MG63 (cell line): ENCODE results near the gene GAB2. TPM values are rescaled to one million over a fixed set of nuclear protein-coding genes. Genes with fewer than 3 reads are reported as not detected.

Experiments
- DNase-seq: peaks from one replicate; pipeline ENCODE4 v3.0.0-alpha.2; 2020
- H3K27me3 ChIP-seq: fragments of 250-450 bp; sonication (Bioruptor Pico); 2 replicates; pipeline ENCODE4 v1.5.1; 2020; ENCODE audit warnings: mild to moderate bottlenecking, moderate library complexity
- H3K36me3 ChIP-seq: fragments of 250-450 bp; sonication (Bioruptor Pico); 2 replicates; pipeline ENCODE4 v1.5.1; 2020; ENCODE audit warnings: mild to moderate bottlenecking, moderate library complexity
- H3K4me3 ChIP-seq: fragments of 250-450 bp; sonication (Bioruptor Pico); 2 replicates; pipeline ENCODE4 v1.5.1; 2020; ENCODE audit warnings: mild to moderate bottlenecking, moderate library complexity
- H3K9me3 ChIP-seq: fragments of 250-450 bp; sonication (Bioruptor Pico); 2 replicates; pipeline ENCODE4 v1.5.1; 2020; ENCODE audit warnings: mild to moderate bottlenecking, moderate library complexity
- total RNA-seq: library from RNA; depleted of rRNA; stranded (reverse); fragments of >200 nt; shearing (Covaris generic); gene quantifications from 2 replicates; pipeline ENCODE4 v1.2.3, GENCODE V29; 2014; ENCODE audit warnings: low replicate concordance

GAB2 gene
- total RNA-seq, 1 experiment from 2014 or later: under 0.01 TPM

GRCh38 chr11:78432956-78433355 lies 15.3 kb upstream of the GAB2 start:
- no peak overlapping the region for H3K4me3 ChIP-seq
- H3K36me3 ChIP-seq: no peaks in the 10 kb centered on the region
- no peaks in the 10 kb centered on the region for H3K27me3 ChIP-seq
- DNase-seq: no peak
- H3K9me3 ChIP-seq: no peaks in the 10 kb centered on the region

DNA sequence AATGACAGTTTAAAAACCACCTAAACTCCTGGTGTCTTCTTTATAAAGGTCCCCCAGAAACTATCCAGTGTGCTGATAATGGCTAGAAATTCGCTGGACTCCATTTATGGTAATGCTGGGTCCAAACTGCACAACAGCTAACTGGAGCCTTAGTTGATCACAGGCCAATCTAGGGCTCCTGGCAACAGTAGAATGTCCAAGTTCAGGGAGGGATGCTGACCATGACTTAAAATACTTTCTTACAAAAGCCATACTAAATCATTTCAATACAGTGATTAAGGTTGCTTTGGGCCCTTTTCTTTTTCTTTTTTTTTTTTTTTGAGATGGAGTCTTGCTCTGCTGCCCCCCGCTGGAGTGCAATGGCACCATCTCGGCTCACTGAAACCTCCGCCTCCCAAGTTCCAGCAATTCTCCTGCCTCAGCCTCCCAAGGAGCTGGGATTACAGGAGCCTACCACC lies 14.5 kb upstream of the GAB2 start:
- no peaks in the 10 kb centered on the region for H3K36me3 ChIP-seq
- H3K27me3 ChIP-seq: no peaks in the 10 kb centered on the region
- H3K4me3 ChIP-seq: no peak overlapping the region
- no peaks in the 10 kb centered on the region for H3K9me3 ChIP-seq
- peak; percentile 9 for DNase-seq

DNA sequence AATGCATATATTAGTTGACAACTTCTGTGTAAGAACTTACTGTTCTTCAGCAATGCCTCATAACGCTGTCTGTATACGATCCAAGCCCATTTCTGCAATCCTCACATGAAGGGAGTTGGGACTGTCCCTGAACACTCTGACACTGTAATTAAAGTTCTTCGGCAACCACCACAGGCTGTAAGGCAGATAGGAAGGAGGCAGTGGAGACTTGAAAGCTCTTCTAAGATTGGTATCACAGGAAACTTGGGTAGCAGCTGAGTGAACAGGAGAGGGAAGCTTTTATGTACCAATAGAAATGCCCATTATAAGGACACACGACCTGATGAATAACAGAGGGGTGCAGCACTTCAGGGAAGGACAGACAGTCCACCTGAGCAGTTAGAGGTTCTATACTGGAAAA lies 12.0 kb upstream of the GAB2 start:
- no peak for DNase-seq
- Histone ChIP-seq H3K36me3 (no peaks in the 10 kb centered on the region), H3K4me3 (no peak overlapping the region), H3K9me3 (no peaks in the 10 kb centered on the region), H3K27me3 (no peaks in the 10 kb centered on the region)

GRCh38 chr11:78429209-78429608 lies 11.6 kb upstream of the GAB2 start:
- Histone ChIP-seq H3K36me3 (no peaks in the 10 kb centered on the region), H3K9me3 (no peaks in the 10 kb centered on the region), H3K27me3 (no peaks in the 10 kb centered on the region), H3K4me3 (no peak overlapping the region)
- no peak for DNase-seq

GRCh38 chr11:78428773-78429172 lies 11.2 kb upstream of the GAB2 start:
- H3K36me3 ChIP-seq: no peaks in the 10 kb centered on the region
- H3K4me3 ChIP-seq: no peak overlapping the region
- no peaks in the 10 kb centered on the region for H3K9me3 ChIP-seq
- H3K27me3 ChIP-seq: no peaks in the 10 kb centered on the region
- DNase-seq: no peak

- Histone ChIP-seq H3K27me3 (no peaks in the 10 kb centered on the region), H3K4me3 (no peak overlapping the region), H3K9me3 (no peaks in the 10 kb centered on the region), H3K36me3 (no peaks in the 10 kb centered on the region)
- DNase-seq: no peak
Measured at GRCh38 chr11:78428266-78428636, 10.6 kb upstream of the GAB2 start.

- Histone ChIP-seq H3K4me3 (no peak overlapping the region), H3K27me3 (no peaks in the 10 kb centered on the region)
- DNase-seq: no peak
Measured at GRCh38 chr11:78427615-78428265, 10.1 kb upstream of the GAB2 start.

DNA sequence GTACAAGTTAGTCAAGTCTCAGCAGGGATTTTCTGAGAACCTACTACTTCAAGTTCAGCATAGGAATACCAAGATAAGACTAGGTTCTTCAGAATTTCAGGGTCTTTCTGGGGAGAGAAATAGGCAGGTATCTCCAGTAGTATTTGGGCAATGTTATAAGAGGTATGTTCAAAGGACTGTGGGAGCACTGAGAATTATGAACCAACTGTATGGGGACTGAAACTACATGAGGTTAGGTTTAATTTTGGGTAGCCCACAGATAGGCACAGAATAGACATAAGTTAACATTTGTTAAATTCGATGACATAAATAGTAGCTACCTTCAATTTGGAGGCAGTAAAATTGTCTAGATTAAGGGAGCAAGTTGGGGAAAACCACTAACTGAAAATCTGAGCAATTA lies 9.2 kb upstream of the GAB2 start:
- Histone ChIP-seq H3K9me3 (no peaks in the 10 kb centered on the region), H3K36me3 (no peaks in the 10 kb centered on the region), H3K4me3 (no peak overlapping the region), H3K27me3 (no peaks in the 10 kb centered on the region)
- no peak for DNase-seq

More at GRCh38 chr11:78427615-78428265, 10.1 kb upstream of the GAB2 start:
- H3K9me3 ChIP-seq: no peaks in the 10 kb centered on the region
- no peaks in the 10 kb centered on the region for H3K36me3 ChIP-seq

DNA sequence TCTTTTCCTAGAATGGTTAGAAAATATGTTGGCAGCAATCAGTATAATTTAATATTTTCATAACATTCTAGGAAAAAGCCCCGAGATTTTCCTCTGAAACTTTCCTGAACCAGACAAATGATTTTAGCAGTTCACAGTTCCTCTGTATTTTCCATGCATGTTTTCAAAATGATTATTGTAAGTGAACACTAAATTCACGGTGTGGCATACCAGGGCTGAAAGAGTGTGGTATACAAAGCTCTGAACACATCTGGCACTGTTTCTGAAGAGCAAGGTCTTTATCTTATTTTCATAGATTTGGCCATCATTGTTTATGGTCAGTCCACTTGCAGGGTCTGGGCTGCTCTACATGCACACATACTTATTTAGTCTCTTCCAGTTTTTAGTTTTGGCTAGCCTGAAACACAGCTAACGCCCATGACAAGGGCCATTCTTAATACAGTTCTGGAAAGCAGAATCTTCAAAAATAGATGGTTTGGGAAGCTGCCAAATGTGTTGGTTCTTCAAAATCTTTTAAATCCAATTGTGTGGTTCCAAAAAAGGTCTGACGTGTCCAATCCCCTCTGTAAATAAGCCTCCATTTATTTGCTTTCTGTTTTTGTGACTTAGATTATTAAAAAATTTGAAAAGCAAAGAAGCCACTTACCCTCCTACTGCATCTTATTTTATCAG lies 7.9 kb upstream of the GAB2 start:
- Histone ChIP-seq H3K27me3 (no peaks in the 10 kb centered on the region), H3K9me3 (no peaks in the 10 kb centered on the region), H3K36me3 (no peaks in the 10 kb centered on the region), H3K4me3 (no peak overlapping the region)
- DNase-seq: no peak

GRCh38 chr11:78424334-78425270 lies 7.0 kb upstream of the GAB2 start:
- H3K4me3 ChIP-seq: no peak overlapping the region
- no peaks in the 10 kb centered on the region for H3K27me3 ChIP-seq
- H3K36me3 ChIP-seq: no peaks in the 10 kb centered on the region
- H3K9me3 ChIP-seq: no peaks in the 10 kb centered on the region
- no peak for DNase-seq

DNA sequence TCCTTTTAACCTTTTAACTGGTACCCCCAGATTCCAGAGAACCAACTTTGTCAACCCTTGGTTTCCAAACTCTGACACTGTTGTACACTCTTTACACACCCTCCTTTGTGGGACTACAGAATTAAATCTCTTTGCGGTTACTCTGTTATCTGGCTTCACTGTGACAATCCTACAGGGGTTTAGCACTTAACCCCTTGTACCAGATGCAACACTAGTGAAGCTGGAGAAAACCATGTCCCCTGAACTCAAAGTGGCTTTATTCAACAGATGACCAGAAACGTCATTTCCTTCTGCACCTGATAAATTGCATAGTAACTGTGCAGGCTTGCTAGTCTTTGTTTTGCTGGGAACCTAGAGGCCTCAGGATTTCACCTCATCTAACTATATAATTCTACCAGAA lies 5.6 kb upstream of the GAB2 start:
- DNase-seq: no peak
- Histone ChIP-seq H3K9me3 (no peaks in the 10 kb centered on the region), H3K36me3 (no peaks in the 10 kb centered on the region), H3K27me3 (peaks cover 6% of the 10 kb centered on the region), H3K4me3 (no peak overlapping the region)

- no peaks in the 10 kb centered on the region for H3K36me3 ChIP-seq
- H3K9me3 ChIP-seq: no peaks in the 10 kb centered on the region
- no peak overlapping the region for H3K4me3 ChIP-seq
- H3K27me3 ChIP-seq: peaks cover 8% of the 10 kb centered on the region
- DNase-seq: peak; percentile 26
Measured at GRCh38 chr11:78420796-78421209, 3.2 kb upstream of the GAB2 start.

DNA sequence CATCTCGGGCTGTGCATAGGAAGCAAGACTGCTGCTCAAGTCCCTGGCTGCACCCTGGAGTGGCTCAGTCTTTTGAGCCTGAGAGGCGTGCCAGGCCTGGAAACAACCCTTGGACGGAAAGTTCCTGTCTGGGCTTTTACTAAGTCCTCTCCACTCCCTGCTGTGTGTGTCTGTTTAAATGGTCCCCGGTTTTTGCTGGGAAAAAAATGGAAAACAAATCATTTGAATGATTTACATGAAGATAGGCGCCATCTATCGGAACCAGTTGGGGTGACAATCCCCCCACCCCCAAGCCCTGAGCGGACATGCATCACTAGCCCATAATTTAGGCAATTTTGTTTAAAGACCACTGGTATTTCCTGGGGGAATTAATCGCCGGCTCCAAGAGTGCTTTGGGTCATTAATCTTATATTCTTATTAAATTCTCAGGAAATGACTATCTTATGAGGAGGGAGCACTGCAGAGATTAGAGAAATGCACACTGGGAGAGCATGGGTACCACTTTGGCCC lies 2.7 kb upstream of the GAB2 start:
- Histone ChIP-seq H3K9me3 (no peaks in the 10 kb centered on the region), H3K4me3 (no peak overlapping the region), H3K27me3 (peaks cover 8% of the 10 kb centered on the region)

DNA sequence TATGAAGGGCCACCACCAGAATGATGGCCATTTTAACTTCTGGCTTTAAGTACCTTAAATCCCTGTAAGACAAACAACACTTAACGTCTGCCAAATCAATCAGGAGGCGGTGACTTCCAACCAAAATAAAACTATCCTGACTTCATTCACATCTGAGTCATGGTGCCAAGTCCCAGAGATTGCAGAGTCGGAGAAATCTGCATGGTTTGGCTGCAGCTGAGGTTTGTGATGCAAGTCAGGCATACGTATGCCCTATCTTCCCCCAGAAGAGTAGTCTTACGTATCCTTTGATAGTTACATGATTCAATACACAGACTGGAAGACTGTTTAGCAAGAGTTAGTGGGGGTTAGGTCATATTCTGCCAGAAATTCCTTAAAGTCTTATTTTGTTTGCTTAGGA lies 1.7 kb upstream of the GAB2 start:
- no peaks in the 10 kb centered on the region for H3K36me3 ChIP-seq
- no peaks in the 10 kb centered on the region for H3K9me3 ChIP-seq
- H3K4me3 ChIP-seq: no peak overlapping the region
- H3K27me3 ChIP-seq: peaks cover 8% of the 10 kb centered on the region
- peak; percentile 81 for DNase-seq

More for the DNA sequence above, 2.7 kb upstream of the GAB2 start:
- DNase-seq: peak; percentile 56
- H3K36me3 ChIP-seq: no peaks in the 10 kb centered on the region

- DNase-seq: no peak
- H3K4me3 ChIP-seq: peak overlapping the region; percentile 46; the same call in 1 of the 2 replicates
- no peaks in the 10 kb centered on the region for H3K9me3 ChIP-seq
Measured at GRCh38 chr11:78418584-78419211, 1.1 kb upstream of the GAB2 start.

GRCh38 chr11:78417888-78418583 lies 416 bp upstream of the GAB2 start:
- Histone ChIP-seq H3K36me3 (no peaks in the 10 kb centered on the region), H3K4me3 (peak overlapping the region; percentile 46), H3K9me3 (no peaks in the 10 kb centered on the region), H3K27me3 (peaks cover 8% of the 10 kb centered on the region)
- peak; percentile 72 for DNase-seq

More at GRCh38 chr11:78418584-78419211, 1.1 kb upstream of the GAB2 start:
- H3K27me3 ChIP-seq: peaks cover 8% of the 10 kb centered on the region
- H3K36me3 ChIP-seq: no peaks in the 10 kb centered on the region
